HG03103 (cell line): ENCODE data around the gene WNT5A.
"Not testable (repeated sequence)": the region's sequence is repeated elsewhere in the genome, so short reads cannot be mapped to it uniquely, and the experiment has no call there.

ENCODE experiments used
- ATAC-seq: cut with Tn5 transposase; IDR thresholded peaks from one replicate; pipeline ENCODE4 v1.9.1; 2021; ENCODE audit warnings: low read depth; ENCODE audit not compliant: unreplicated experiment

The WNT5A gene

GRCh38 chr3:55507808-55508207 lies 20.7 kb upstream of the WNT5A start:
- ATAC-seq = no peak

GRCh38 chr3:55505776-55506175 lies 18.7 kb upstream of the WNT5A start:
- ATAC-seq = no peak

DNA sequence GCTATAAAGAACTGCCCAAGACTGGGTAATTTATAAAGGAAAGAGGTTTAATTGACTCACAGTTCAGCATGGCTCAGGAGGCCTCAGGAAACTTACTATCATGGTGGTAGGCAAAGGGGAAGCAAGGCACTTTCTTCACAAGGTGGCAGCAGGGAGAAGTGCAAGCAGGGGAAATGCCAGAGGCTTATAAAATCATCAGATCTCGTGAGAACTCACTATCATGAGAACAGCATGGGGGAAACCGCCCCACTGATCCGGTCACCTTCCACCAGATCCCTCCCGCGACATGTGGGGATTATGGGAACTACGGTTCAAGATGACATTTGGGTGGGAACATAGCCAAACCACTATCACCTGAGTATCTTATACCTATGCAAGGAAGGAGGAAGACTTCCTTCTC lies 18.0 kb upstream of the WNT5A start:
- not testable (repeated sequence) for ATAC-seq

DNA sequence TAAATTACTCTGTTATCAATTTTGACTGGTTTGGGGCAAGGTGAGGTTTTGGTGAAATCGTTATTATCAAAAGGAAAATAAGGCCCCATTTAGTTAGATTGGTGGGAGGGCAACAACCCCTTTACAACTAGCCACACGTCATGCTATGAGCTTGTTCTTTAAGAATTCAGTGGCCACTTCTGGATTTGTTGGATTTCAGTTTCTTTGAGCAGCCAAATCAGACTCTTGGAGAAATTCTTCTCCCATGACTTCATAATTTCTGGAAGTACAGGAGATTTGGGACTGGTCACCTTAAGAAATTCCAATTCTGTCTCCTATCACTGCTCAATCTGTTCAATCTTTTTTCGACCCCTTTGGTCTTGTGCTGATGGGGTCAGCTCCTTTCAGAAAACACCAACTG lies 14.8 kb upstream of the WNT5A start:
- no peak for ATAC-seq

DNA sequence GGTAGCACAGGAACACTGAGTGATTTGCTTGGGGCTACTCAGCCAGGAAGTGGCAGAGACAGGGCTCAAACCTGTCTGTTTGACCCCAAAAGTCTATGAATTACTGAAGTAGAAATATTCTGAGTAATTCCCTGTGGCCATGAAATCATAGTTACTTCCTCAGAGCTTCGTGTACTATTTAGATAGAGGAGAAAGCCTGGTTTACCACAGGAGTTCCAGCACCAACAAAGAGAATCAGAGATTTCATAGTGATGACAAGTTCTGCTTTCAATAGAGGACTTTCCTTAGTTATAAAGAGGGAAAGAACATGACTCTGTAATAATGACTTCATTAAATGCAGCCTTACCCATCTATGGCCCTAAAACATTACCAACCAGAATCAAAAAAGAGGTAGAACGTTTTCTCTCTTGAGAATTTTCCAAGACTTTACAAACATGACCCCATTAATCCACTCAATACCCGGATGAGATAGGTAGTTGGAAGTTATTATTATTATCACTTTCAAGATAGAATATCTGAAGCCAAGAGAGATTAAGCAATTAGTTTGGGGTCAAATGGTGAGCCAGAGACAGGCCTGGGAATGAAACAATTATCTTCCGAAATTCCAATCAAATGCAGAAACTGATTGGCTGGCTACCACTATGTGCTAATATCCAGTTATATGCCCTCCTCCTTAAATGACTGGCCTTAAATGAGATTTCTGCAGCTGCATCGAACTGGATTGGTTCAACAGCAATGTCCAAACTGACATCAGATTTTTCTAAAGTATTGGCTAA lies 13.6 kb upstream of the WNT5A start:
- no peak for ATAC-seq

DNA sequence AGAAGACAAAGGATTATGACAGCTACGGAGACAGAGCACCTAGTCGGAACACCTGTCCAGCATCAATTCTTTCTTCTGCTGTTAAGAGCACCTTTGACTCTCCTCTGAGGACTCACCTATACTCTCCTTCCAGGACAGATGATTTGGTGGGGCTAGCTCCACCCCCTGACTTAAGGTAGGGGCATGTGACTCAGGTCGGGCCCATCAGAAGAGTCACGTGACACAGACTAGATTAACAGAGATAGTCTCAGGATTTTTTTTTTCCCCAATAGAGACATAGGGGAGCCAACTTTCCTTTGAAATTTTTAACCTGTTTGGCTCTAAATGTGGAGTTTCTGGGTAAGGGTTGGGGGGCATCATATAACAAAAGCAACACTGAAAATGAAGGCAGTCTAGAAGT lies 11.4 kb upstream of the WNT5A start:
- ATAC-seq = no peak

- no peak for ATAC-seq
Measured at GRCh38 chr3:55497250-55497649, 10.1 kb upstream of the WNT5A start.

GRCh38 chr3:55494976-55495375 lies 7.9 kb upstream of the WNT5A start:
- ATAC-seq = no peak

- ATAC-seq = no peak
Measured at GRCh38 chr3:55492976-55493375, 5.9 kb upstream of the WNT5A start.

GRCh38 chr3:55491296-55491816 lies 4.2 kb upstream of the WNT5A start:
- no peak for ATAC-seq

DNA sequence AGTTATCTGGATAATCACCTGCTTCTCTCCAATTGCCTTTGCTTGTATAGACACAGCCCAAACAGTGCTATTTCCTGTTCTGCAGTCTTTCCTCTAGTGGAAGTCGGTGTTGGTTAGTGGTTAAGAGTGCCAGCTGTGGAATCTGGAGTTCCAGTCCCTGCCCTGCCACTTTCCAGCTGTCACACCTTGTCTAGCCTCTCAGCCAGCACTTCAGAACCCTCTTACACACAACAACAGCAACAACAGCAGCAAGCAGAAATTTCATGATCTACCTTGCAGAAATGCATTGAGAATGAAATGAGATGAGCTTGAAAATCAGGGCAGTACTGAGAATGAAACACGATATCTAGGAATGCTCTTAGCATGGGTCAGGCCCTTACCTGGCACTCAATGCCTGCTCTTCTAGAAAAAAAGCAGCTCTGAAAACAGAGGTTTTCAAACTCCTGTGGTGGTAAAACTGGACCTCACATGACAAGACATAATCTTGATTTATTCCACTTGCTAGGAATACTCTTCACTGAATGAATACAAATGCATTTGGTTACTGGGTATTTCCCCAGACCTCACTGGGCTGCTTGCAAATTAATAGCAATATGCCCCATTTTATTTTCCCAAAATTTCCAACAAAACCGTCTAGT lies 3.3 kb upstream of the WNT5A start:
- ATAC-seq = no peak

GRCh38 chr3:55489798-55490132 lies 2.7 kb upstream of the WNT5A start:
- no peak for ATAC-seq

DNA sequence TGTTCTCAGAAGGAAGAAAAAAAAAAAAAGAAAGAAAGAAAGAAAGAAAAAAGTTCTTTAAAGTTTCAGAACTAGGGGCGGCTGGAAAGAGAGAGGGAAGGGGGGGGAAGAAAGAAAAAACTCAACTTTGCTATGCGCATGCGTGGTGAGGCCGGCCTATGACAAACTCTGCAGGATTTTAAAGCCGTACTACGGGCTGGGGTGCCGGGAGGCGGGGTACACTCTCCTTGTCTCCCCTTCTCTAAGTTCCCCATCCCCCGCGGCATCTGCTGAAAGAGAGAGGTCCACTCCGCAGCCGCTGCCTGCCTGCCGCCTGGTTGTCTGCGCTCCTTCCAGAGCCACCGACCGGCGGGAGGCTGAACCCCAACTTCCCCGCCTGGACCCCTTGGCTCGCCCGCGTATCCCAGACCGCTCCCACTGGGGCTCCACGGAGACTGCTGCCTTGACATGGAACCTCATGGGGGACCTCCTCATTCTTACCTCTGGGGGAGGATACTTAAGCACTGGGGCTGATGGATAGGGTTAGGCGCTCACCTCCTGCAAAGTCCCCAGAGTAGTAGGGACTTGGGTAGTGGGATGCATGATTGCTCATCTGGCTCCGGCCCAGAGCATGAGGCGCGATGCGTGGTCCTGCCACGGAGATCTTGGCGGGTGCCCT lies 1.4 kb upstream of the WNT5A start:
- no peak for ATAC-seq

DNA sequence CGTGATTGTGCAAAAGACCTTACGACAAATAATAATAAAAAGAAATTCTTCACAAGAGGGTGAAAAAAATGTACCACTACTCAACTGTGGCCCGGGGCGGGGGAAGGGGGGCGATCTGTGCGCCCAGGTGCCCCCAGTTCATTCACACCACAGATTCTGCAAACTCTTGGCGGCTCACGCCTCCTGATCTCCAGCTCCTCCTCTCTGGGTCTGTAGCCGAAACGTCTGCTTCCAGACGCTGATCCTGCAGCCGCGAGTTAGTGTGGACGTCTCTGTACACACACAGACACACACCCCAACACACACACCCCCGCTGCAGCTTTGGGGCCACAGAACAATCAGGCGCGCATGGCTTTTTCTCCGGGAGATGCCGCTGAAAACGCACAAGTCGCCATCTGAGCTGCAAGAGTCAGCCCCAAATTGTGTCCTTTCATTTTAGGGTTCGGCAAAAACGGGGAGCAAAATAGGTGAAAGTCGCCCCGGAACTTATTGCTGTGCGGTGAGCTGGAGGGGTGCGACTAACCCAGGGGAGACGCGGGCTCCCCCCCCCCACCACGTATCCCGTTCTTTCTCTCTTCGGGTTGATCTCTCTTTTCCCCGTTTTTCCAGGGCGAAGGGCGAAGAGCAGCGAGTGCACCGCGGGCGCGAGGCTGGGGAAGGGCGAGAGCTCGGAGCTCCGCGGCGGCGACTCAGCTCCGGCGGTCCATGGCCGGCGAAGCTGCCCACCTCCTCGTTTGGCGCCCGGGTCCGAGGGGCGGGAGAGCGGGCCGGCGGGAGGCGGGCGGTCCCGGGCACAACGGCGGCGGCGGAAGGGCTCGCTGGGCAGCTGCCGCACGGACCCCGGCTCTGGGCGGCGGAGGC lies 505 bp upstream of the WNT5A start:
- ATAC-seq = no peak

GRCh38 chr3:55486101-55486856 lies 827 bp downstream of the WNT5A start:
- ATAC-seq = no peak

GRCh38 chr3:55484801-55485791 lies 2.0 kb downstream of the WNT5A start:
- ATAC-seq = peak; percentile 55

GRCh38 chr3:55484191-55484689 lies 2.9 kb downstream of the WNT5A start:
- ATAC-seq = no peak

DNA sequence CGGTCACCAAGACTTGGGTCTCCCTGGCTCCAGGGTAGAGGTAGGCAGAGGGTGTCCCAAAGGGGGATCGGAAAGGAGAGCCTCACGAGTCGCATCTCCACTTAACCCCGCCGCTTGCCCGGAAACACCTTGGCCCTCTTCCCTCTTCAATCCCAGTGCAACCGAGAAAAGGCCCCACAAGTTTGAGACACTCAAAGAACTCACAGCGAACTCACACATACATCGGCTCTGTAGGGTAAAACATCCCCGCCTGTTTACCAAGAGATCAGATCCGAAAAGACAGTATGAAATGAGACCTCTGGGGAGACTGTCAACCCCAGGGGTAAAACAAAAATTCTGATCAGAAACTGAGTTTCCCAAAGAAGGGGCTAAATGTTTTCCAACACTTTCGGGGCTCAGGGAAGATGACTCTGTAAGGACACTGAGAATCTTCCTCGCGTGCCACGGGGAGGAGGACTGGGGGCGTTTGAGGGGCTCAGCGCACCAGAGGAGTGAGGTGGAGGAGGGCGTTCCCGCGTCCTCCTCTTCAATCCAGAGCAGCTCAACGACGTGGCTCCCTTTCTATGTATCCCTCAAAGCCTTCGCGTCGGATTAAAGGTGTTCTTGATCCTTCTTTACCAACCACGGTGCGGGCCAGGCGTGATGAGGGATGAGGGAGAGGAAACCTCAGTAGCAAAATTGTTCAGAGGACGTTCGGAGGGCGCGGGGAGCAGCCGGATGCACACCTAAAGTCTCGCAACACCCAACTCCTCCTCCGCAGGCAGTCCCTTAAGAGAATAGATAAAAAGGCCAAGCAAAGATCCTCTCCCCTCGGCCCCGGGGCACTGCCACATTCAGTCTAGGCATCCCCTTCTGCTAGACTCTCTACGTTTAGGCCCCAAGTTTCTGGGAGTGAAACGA lies 3.7 kb downstream of the WNT5A start:
- ATAC-seq = no peak
